SK-N-SH (cell line): Measurements from ENCODE around the gene C16orf74. TPM values are rescaled to one million over a fixed set of nuclear protein-coding genes. Genes with fewer than 3 reads are reported as not detected.

Experiments
- CTCF ChIA-PET: fragments of 300-600, 350-600 bp; formaldehyde crosslinking; extraction: SDS; loops from one replicate; lab custom pipeline; 2021; lab: Yijun Ruan, JAX
- POLR2A ChIA-PET: fragments of 350-600 bp; sonication (Branson Sonifier 250); formaldehyde crosslinking; extraction: SDS; loops from one replicate; lab custom pipeline; 2020; ENCODE audit warnings: antibody characterized with exemption, inconsistent platforms; lab: Yijun Ruan, JAX
- DNase-seq: peaks from one replicate; pipeline ENCODE4 v3.0.0; 2012
- H2AFZ ChIP-seq: fragments of 200-600 bp; sonication (generic); 2 replicates; pipeline ENCODE4 v1.8.1; 2016; ENCODE audit warnings: antibody characterized with exemption, mild to moderate bottlenecking, low read depth
- H3F3A ChIP-seq: fragments of 200-600 bp; sonication (generic); replicated peaks from 2 replicates; pipeline ENCODE3; 2016; ENCODE audit warnings: antibody characterized with exemption, mild to moderate bottlenecking; ENCODE audit not compliant: insufficient read depth
- H3K27ac ChIP-seq, 2 experiments: fragments of 200-500 bp in 1 of 2; fragments of 200-600 bp in 1 of 2; sonication (Bioruptor generic) in 1 of 2; sonication (generic), shearing (Covaris generic) in 1 of 2; 2 replicates each; pipeline versions ENCODE4 v1.5.1 to v1.6.1; 2014 to 2016; ENCODE audit warnings: low read depth in 2 of 2, inconsistent platforms in 1 of 2, low read length in 1 of 2, mild to moderate bottlenecking in 1 of 2, mixed read lengths in 1 of 2
- H3K27me3 ChIP-seq: fragments of 200-600 bp; sonication (generic), shearing (Covaris generic); 2 replicates; pipeline ENCODE4 v1.6.1; 2016; ENCODE audit warnings: mixed run types; ENCODE audit not compliant: insufficient read depth
- H3K36me3 ChIP-seq, 2 experiments: fragments of 200-500 bp in 1 of 2; fragments of 200-600 bp in 1 of 2; sonication (Bioruptor generic) in 1 of 2; sonication (generic) in 1 of 2; replicated peaks in 1 of 2; 2 replicates each; pipeline versions ENCODE3 to v1.5.1; 2014 to 2016; ENCODE audit warnings: low read length in 1 of 2, mild to moderate bottlenecking in 1 of 2; ENCODE audit not compliant: insufficient read depth in 2 of 2, control insufficient read depth in 1 of 2
- H3K4me1 ChIP-seq, 2 experiments: fragments of 200-500 bp in 1 of 2; fragments of 200-600 bp in 1 of 2; sonication (Bioruptor generic) in 1 of 2; sonication (generic), shearing (Covaris generic) in 1 of 2; 2 replicates each; pipeline versions ENCODE4 v1.5.1 to v1.6.1; 2014 to 2016; ENCODE audit warnings: low read depth in 1 of 2, low read length in 1 of 2, mixed run types in 1 of 2; ENCODE audit not compliant: insufficient read depth in 2 of 2, control insufficient read depth in 1 of 2
- H3K4me2 ChIP-seq: fragments of 200-600 bp; sonication (generic), shearing (Covaris generic); 2 replicates; pipeline ENCODE4 v1.6.1; 2017; ENCODE audit warnings: mixed run types
- H3K4me3 ChIP-seq, 2 experiments: fragments of 200-500 bp in 1 of 2; fragments of 200-600 bp in 1 of 2; sonication (Bioruptor generic) in 1 of 2; sonication (generic), shearing (Covaris generic) in 1 of 2; 2 replicates each; pipeline versions ENCODE4 v1.5.1 to v1.8.1; 2014 to 2016; ENCODE audit warnings: low read depth in 2 of 2, inconsistent platforms in 1 of 2, low read length in 1 of 2, mild to moderate bottlenecking in 1 of 2, mixed read lengths in 1 of 2, moderate library complexity in 1 of 2
- H3K79me2 ChIP-seq: fragments of 200-600 bp; sonication (generic); 2 replicates; pipeline ENCODE4 v1.8.1; 2017; ENCODE audit warnings: mild to moderate bottlenecking; ENCODE audit not compliant: insufficient read depth
- H3K9ac ChIP-seq: fragments of 200-600 bp; sonication (generic); 2 replicates; pipeline ENCODE4 v1.6.1; 2017; ENCODE audit warnings: mixed run types
- H3K9me2 ChIP-seq: fragments of 200-600 bp; sonication (generic); 2 replicates; pipeline ENCODE4 v1.6.1; 2017; ENCODE audit warnings: mixed run types
- H3K9me3 ChIP-seq: fragments of 200-600 bp; sonication (generic); 2 replicates; pipeline ENCODE4 v1.6.1; 2017; ENCODE audit warnings: mixed run types, mild to moderate bottlenecking, moderate library complexity
- H4K20me1 ChIP-seq: fragments of 200-600 bp; sonication (generic); 2 replicates; pipeline ENCODE4 v1.6.1; 2017; ENCODE audit warnings: mild to moderate bottlenecking, mixed run types; ENCODE audit not compliant: insufficient read depth
- ELF1 ChIP-seq: IDR thresholded peaks from 2 replicates; pipeline ENCODE4 v1.4.0; 2012
- EP300 ChIP-seq, 2 experiments: IDR thresholded peaks; 2 replicates each; pipeline versions ENCODE4 v1.4.0 to v1.6.1; 2012; ENCODE audit warnings: borderline replicate concordance in 1 of 2, low read depth in 1 of 2, low read length in 1 of 2
- EZH2phosphoT487 ChIP-seq: fragments of 200-600 bp; sonication (generic); IDR thresholded peaks from 2 replicates; pipeline ENCODE4 v1.6.1; 2017; ENCODE audit warnings: low read depth, mixed run types, mild to moderate bottlenecking, antibody characterized with exemption, moderate library complexity, borderline replicate concordance
- GABPA ChIP-seq: IDR thresholded peaks from 2 replicates; pipeline ENCODE4 v1.4.0; 2012; ENCODE audit warnings: low read depth, mild to moderate bottlenecking
- MEF2A ChIP-seq: IDR thresholded peaks from 2 replicates; pipeline ENCODE4 v1.4.0; 2012; ENCODE audit warnings: low read depth, borderline replicate concordance
- NFIC ChIP-seq: IDR thresholded peaks from 2 replicates; pipeline ENCODE4 v1.4.0; 2012; ENCODE audit warnings: borderline replicate concordance
- POLR2AphosphoS5 ChIP-seq: IDR thresholded peaks from 2 replicates; pipeline ENCODE4 v1.6.1; 2012; ENCODE audit warnings: low read depth, low read length
- RAD21 ChIP-seq: IDR thresholded peaks from 2 replicates; pipeline ENCODE4 v1.6.1; 2012; ENCODE audit warnings: mild to moderate bottlenecking, low read length
- RXRA ChIP-seq: IDR thresholded peaks from 2 replicates; pipeline ENCODE4 v1.4.0; 2012; ENCODE audit warnings: low read depth, mild to moderate bottlenecking, borderline replicate concordance
- TAF1 ChIP-seq: IDR thresholded peaks from 2 replicates; pipeline ENCODE4 v1.6.1; 2012; ENCODE audit warnings: low read depth, mild to moderate bottlenecking, low read length, moderate library complexity, borderline replicate concordance
- TCF12 ChIP-seq: IDR thresholded peaks from 2 replicates; pipeline ENCODE4 v1.4.0; 2012
- TEAD4 ChIP-seq: IDR thresholded peaks from 2 replicates; pipeline ENCODE4 v1.4.0; 2012; ENCODE audit warnings: mild to moderate bottlenecking, borderline replicate concordance; ENCODE audit not compliant: insufficient read depth
- WGBS: methylation state at CpG from one replicate; pipeline ENCODE4 v1.1.6; 2017; ENCODE audit warnings: low lambda C conversion rate; 5-methylcytosine and 5-hydroxymethylcytosine counted together
- polyA plus RNA-seq, 3 experiments: library from polyadenylated mRNA; depleted of rRNA; stranded (reverse); fragments of >200 nt; gene quantifications; 2 replicates each; pipeline ENCODE4 v1.2.3, GENCODE V29; 2012
- TF ChIP-seq, protein P1 (sequence below): fragments of 150-350 bp; IDR thresholded peaks from 2 replicates; pipeline ENCODE4 v1.6.1; 2016; ENCODE audit warnings: mild to moderate bottlenecking, low read depth, low read length

C16orf74 gene
- polyA plus RNA-seq, 1 of the 3 experiments (the other 2 are of a cell fraction), result 27.2 TPM

DNA sequence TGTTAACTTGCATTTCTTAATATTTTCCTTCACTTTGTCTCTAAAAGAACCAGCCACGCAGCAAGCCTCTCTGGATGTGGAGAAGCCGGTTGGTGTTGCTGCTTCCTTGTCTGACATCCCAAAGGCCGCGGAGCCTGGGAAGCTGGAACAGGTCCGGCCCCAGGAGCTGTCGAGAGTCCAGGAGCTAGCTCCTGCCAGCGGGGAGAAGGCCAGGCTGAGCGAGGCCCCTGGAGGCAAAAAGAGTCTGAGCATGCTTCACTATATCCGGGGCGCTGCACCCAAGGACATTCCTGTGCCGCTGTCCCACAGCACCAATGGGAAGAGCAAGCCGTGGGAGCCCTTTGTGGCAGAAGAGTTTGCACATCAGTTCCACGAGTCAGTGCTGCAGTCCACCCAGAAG lies 85.0 kb downstream of the C16orf74 start:
- ChIA-PET POLR2A (no interaction called here), CTCF (interaction anchor here (1.0 to 1.6 kb wide), 3 partner anchors 9 to 53 kb away, joined by 3 to 6 read pairs (median 4); no protein-coding TSS in a partner anchor)
- H2AFZ ChIP-seq, result no peak overlapping the region
- no peaks in the 10 kb centered on the region for H3K9me2 ChIP-seq
- H3K27ac ChIP-seq, result no peak overlapping the region
- no peaks in the 10 kb centered on the region for H3K9me3 ChIP-seq
- no peak for DNase-seq
- no peaks in the 10 kb centered on the region for H3F3A ChIP-seq
- no peak overlapping the region for H3K4me3 ChIP-seq
- H4K20me1 ChIP-seq, result peaks cover 3% of the 10 kb centered on the region; the same call in 1 of the 2 replicates
- peaks cover 29 to 98% of the 10 kb centered on the region in 2 experiments for H3K36me3 ChIP-seq
- H3K9ac ChIP-seq, result no peak overlapping the region
- no peaks in the 10 kb centered on the region for H3K27me3 ChIP-seq
- H3K4me1 ChIP-seq, result peaks cover 0 to 38% of the 10 kb centered on the region in 2 experiments; a peak in 1 of 4 replicates
- no peaks in the 10 kb centered on the region for H3K79me2 ChIP-seq
- TF ChIP-seq NFIC (no peak), TCF12 (no peak), EP300 (IDR thresholded peaks at IDR 0.05; ENCODE audit: borderline replicate concordance in 1 of 2, low read depth in 1 of 2, low read length in 1 of 2) (no peak)
- TF ChIP-seq, all 33 proteins: peak for 0
- H3K4me2 ChIP-seq, result no peak overlapping the region
- 90% methylated on average over 11 of the region's 13 CpGs for WGBS

DNA sequence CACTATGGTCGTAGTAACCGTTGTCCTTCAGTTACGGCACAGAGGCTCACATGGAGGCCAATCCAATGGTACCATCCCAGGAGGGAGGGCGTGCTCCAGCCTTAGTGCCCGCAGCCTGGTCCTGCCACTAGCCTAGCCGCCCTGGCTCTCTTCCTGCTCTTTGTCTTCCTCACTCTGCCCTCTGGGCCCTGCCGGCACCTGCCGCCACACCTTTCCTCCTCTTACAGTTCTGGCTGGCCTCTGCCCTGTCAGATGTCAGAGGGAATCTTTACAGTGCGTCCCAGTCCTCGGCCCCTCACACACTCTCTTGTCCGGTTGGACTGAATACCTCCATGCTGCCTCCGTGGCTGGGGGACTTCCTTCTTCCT lies 85.5 kb downstream of the C16orf74 start:
- H2AFZ ChIP-seq, result no peak overlapping the region
- no peaks in the 10 kb centered on the region for H4K20me1 ChIP-seq
- CTCF ChIA-PET, result interaction anchor here (1.0 to 1.6 kb wide), 4 partner anchors 9 to 54 kb away, joined by 3 to 6 read pairs (median 4); no protein-coding TSS in a partner anchor
- no peaks in the 10 kb centered on the region for H3K27me3 ChIP-seq
- no peaks in the 10 kb centered on the region for H3K79me2 ChIP-seq
- no peak overlapping the region for H3K4me2 ChIP-seq
- no peaks in the 10 kb centered on the region for H3K9me2 ChIP-seq
- 91% methylated on average over 11 of the region's 12 CpGs for WGBS
- no peak overlapping the region for H3K4me3 ChIP-seq
- no peak overlapping the region; a peak in 1 of 4 replicates for H3K27ac ChIP-seq
- H3F3A ChIP-seq, result no peaks in the 10 kb centered on the region
- TF ChIP-seq, protein P1, sequence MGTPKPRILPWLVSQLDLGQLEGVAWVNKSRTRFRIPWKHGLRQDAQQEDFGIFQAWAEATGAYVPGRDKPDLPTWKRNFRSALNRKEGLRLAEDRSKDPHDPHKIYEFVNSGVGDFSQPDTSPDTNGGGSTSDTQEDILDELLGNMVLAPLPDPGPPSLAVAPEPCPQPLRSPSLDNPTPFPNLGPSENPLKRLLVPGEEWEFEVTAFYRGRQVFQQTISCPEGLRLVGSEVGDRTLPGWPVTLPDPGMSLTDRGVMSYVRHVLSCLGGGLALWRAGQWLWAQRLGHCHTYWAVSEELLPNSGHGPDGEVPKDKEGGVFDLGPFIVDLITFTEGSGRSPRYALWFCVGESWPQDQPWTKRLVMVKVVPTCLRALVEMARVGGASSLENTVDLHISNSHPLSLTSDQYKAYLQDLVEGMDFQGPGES, result no peak
- no peak for TF ChIP-seq RAD21
- TF ChIP-seq MEF2A, result no peak
- TF ChIP-seq GABPA, result no peak
- TF ChIP-seq EZH2phosphoT487, result no peak
- TF ChIP-seq TAF1, result no peak
- TF ChIP-seq TEAD4, result no peak
- TF ChIP-seq TCF12, result no peak
- no peak for TF ChIP-seq RXRA
- no peak for TF ChIP-seq ELF1
- TF ChIP-seq POLR2AphosphoS5, result no peak
- TF ChIP-seq, all 33 proteins: peak for 0
- Histone ChIP-seq H3K36me3 (peaks cover 26 to 94% of the 10 kb centered on the region in 2 experiments), H3K9me3 (no peaks in the 10 kb centered on the region), H3K9ac (no peak overlapping the region), H3K4me1 (peaks cover 0 to 38% of the 10 kb centered on the region in 2 experiments; a peak in 1 of 4 replicates)
- POLR2A ChIA-PET, result no interaction called here
- no peak for DNase-seq
